ENCODE results near the gene DLK2. TPM values are rescaled to one million over a fixed set of nuclear protein-coding genes. Genes with fewer than 3 reads are reported as not detected.
A peak's percentile ranks its signal among the peaks of the same experiment; 100 is the strongest.

DLK2 gene
- total and polyA plus RNA-seq, 2 of the 13 experiments (the other 11 are each of a cell fraction or from before 2014, with no cell fraction given), result 1.2 to 3.8 TPM

DNA sequence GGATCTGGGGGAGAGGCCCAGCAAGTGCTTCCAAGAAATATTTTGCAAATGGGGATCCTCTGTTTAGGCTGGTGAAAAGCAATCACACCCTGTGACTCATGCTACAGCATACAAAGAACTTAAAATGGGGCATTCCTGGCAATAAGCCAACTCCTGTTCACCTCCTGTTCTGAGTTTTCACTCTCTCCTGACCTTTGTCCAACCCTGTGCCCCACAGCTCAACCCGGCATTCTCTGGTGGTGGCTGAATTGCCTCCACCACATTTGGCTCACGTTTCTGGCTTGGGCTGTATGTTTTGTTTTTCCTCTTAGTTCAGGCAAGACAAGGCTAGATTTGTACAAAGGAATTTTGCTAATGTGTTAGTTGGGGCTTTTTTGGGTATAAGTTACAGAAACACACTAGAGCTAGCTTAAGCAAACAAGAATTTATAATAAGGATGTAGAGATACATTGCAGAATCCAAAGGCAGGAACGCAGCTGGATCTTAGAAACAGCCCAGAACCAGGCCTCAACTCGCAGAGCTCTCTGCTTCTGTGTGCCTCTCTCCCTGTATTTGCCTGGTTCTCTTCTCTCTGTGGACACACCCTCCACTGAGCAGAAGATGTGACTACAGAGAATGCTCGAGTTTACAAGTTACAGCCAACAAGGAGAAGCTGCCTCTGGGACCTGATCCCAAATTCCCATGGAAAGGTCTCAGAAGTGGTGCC lies 18.6 kb downstream of the DLK2 start (continued):
- TF ChIP-seq SIX4 (CRISPR knock-in tag; IDR thresholded peaks at IDR 0.05) (peak; percentile 37), PHF20 (CRISPR knock-in tag; IDR thresholded peaks at IDR 0.05) (no peak), MLLT10 (CRISPR knock-in tag; IDR thresholded peaks at IDR 0.05) (no peak), SUZ12 (IDR thresholded peaks at IDR 0.05; ENCODE audit: low read depth, low read length) (no peak), ZNF83 (CRISPR knock-in tag; IDR thresholded peaks at IDR 0.05; ENCODE audit: borderline replicate concordance) (no peak; the same call in 1 of the 2 replicates), ZNF772 (CRISPR knock-in tag; IDR thresholded peaks at IDR 0.05) (no peak; the same call in 1 of the 2 replicates), MXD4 (CRISPR knock-in tag; IDR thresholded peaks at IDR 0.05) (peak; percentile 32; the same call in 1 of the 2 replicates), HOXA3 (CRISPR knock-in tag; IDR thresholded peaks at IDR 0.05) (peak; percentile 80; the same call in 1 of the 2 replicates), ZNF468 (CRISPR knock-in tag; IDR thresholded peaks at IDR 0.05) (no peak), ZNF431 (CRISPR knock-in tag; IDR thresholded peaks at IDR 0.05; ENCODE audit: borderline replicate concordance, low read depth) (peak; percentile 49; the same call in 1 of the 2 replicates), TSC22D2 (CRISPR knock-in tag; IDR thresholded peaks at IDR 0.05; ENCODE audit: borderline replicate concordance) (no peak; the same call in 1 of the 2 replicates), ZFP90 (CRISPR knock-in tag; IDR thresholded peaks at IDR 0.05; ENCODE audit: borderline replicate concordance) (no peak), NONO (IDR thresholded peaks at IDR 0.05) (no peak), NONO (CRISPR knock-in tag; conservative IDR thresholded peaks at IDR 0.05) (peak; percentile 71), TBL1XR1 (IDR thresholded peaks at IDR 0.05; ENCODE audit: borderline replicate concordance, low read length, partially characterized antibody) (peak; percentile 72), DNMT3B (CRISPR knock-in tag; conservative IDR thresholded peaks at IDR 0.05) (no peak), ZNF318 (CRISPR knock-in tag; IDR thresholded peaks at IDR 0.05) (no peak), MATR3 (CRISPR knock-in tag; IDR thresholded peaks at IDR 0.05) (no peak)
- TF ChIP-seq, protein P1, sequence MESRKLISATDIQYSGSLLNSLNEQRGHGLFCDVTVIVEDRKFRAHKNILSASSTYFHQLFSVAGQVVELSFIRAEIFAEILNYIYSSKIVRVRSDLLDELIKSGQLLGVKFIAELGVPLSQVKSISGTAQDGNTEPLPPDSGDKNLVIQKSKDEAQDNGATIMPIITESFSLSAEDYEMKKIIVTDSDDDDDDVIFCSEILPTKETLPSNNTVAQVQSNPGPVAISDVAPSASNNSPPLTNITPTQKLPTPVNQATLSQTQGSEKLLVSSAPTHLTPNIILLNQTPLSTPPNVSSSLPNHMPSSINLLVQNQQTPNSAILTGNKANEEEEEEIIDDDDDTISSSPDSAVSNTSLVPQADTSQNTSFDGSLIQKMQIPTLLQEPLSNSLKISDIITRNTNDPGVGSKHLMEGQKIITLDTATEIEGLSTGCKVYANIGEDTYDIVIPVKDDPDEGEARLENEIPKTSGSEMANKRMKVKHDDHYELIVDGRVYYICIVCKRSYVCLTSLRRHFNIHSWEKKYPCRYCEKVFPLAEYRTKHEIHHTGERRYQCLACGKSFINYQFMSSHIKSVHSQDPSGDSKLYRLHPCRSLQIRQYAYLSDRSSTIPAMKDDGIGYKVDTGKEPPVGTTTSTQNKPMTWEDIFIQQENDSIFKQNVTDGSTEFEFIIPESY (CRISPR knock-in tag; IDR thresholded peaks at IDR 0.05), result peak; percentile 36; the same call in 1 of the 2 replicates
- TF ChIP-seq, protein P2, sequence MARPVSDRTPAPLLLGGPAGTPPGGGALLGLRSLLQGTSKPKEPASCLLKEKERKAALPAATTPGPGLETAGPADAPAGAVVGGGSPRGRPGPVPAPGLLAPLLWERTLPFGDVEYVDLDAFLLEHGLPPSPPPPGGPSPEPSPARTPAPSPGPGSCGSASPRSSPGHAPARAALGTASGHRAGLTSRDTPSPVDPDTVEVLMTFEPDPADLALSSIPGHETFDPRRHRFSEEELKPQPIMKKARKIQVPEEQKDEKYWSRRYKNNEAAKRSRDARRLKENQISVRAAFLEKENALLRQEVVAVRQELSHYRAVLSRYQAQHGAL (CRISPR knock-in tag; IDR thresholded peaks at IDR 0.05; ENCODE audit: not compliant biosample characterization), result no peak
